Loucy (cell line): ENCODE data around the gene HERC3.
A peak's percentile ranks its signal among the peaks of the same experiment; 100 is the strongest.

Experiments used
- H2AFZ ChIP-seq: fragments of 200-600 bp; sonication (generic); 2 replicates; pipeline ENCODE4 v1.6.0; 2016; ENCODE audit warnings: antibody characterized with exemption, mild to moderate bottlenecking, low read length, moderate library complexity
- H3F3A ChIP-seq: fragments of 200-600 bp; 2 replicates; pipeline ENCODE4 v1.6.0; 2016; ENCODE audit warnings: antibody characterized with exemption, low read depth, mild to moderate bottlenecking
- H3K27me3 ChIP-seq: fragments of 200-600 bp; sonication (generic); 2 replicates; pipeline ENCODE4 v1.6.1; 2014; ENCODE audit warnings: low read length, mild to moderate bottlenecking; ENCODE audit not compliant: insufficient read depth, poor library complexity, severe bottlenecking
- H3K36me3 ChIP-seq: fragments of 200-600 bp; sonication (generic); 2 replicates; pipeline ENCODE4 v1.6.1; 2016; ENCODE audit warnings: low read length; ENCODE audit not compliant: insufficient read depth
- H3K4me1 ChIP-seq: fragments of 200-600 bp; sonication (generic); 2 replicates; pipeline ENCODE4 v1.5.1; 2014; ENCODE audit warnings: low read length, mild to moderate bottlenecking; ENCODE audit not compliant: insufficient read depth, poor library complexity, severe bottlenecking
- H3K4me2 ChIP-seq: fragments of 200-600 bp; sonication (generic); 2 replicates; pipeline ENCODE4 v1.6.0; 2014; ENCODE audit warnings: antibody characterized with exemption, low read length, low read depth, mild to moderate bottlenecking; ENCODE audit not compliant: poor library complexity, severe bottlenecking
- H3K4me3 ChIP-seq: fragments of 200-600 bp; sonication (generic); 2 replicates; pipeline ENCODE4 v1.5.1; 2014; ENCODE audit warnings: low read length, mild to moderate bottlenecking, mixed read lengths; ENCODE audit not compliant: poor library complexity, severe bottlenecking
- H3K79me2 ChIP-seq: fragments of 200-600 bp; sonication (generic); 2 replicates; pipeline ENCODE4 v1.6.1; 2014; ENCODE audit warnings: low read length; ENCODE audit not compliant: insufficient read depth
- H3K9ac ChIP-seq: fragments of 200-600 bp; sonication (generic); 2 replicates; pipeline ENCODE4 v1.6.0; 2014; ENCODE audit warnings: mild to moderate bottlenecking, low read depth, low read length, moderate library complexity; ENCODE audit not compliant: poor library complexity, severe bottlenecking
- H3K9me2 ChIP-seq: fragments of 200-600 bp; sonication (generic); replicated peaks from 2 replicates; pipeline ENCODE4 v1.6.1; 2016; ENCODE audit warnings: low read depth, low read length, mixed read lengths
- H3K9me3 ChIP-seq: fragments of 200-600 bp; sonication (generic); 2 replicates; pipeline ENCODE4 v1.6.1; 2014; ENCODE audit warnings: mild to moderate bottlenecking, antibody characterized with exemption, low read length, low read depth; ENCODE audit not compliant: insufficient read depth
- H4K20me1 ChIP-seq: fragments of 200-600 bp; sonication (generic); 2 replicates; pipeline ENCODE4 v1.6.0; 2014; ENCODE audit warnings: antibody characterized with exemption, low read length, mild to moderate bottlenecking; ENCODE audit not compliant: insufficient read depth, poor library complexity, severe bottlenecking
- EZH2phosphoT487 ChIP-seq: fragments of 200-600 bp; IDR thresholded peaks from 2 replicates; pipeline ENCODE4 v1.6.1; 2018; ENCODE audit warnings: antibody characterized with exemption, mild to moderate bottlenecking, moderate library complexity, borderline replicate concordance
- TF ChIP-seq, protein P1 (sequence below): fragments of 200-600 bp; sonication (generic); conservative IDR thresholded peaks from 2 replicates; pipeline ENCODE4 v1.5.1; 2014; ENCODE audit warnings: mild to moderate bottlenecking, antibody characterized with exemption, low read length

The HERC3 gene

DNA sequence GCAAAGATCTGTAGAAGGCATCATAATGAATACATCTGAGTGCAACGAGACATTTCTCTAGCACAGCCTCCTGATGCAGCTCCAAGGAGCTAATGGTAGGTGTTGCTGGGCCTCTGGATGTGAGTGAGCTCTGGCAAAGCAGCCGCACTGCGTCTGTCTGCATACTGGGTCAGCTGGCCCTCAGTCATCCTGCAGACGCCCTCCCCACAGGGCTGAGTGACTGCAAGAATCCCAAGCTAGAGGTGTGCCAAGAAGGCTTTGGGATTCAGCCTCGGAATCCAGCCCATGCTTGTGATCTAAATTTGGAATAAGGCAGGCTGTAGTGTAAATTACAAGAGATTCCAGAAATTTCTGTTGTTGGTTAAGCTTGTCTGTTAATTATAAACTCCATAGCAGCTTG is 18.5 kb downstream of the HERC3 start:
- Histone ChIP-seq H3K36me3 (peaks cover 31% of the 10 kb centered on the region), H3K9me2 (no peaks in the 10 kb centered on the region), H3F3A (no peaks in the 10 kb centered on the region), H4K20me1 (peaks cover 15% of the 10 kb centered on the region), H3K9ac (no peak overlapping the region), H2AFZ (no peak overlapping the region), H3K9me3 (peaks cover 6% of the 10 kb centered on the region; the same call in 1 of the 2 replicates), H3K79me2 (no peaks in the 10 kb centered on the region; the same call in 1 of the 2 replicates), H3K4me2 (no peak overlapping the region), H3K27me3 (no peaks in the 10 kb centered on the region), H3K4me1 (peaks cover 44% of the 10 kb centered on the region), H3K4me3 (no peak overlapping the region)
- TF ChIP-seq, protein P1, sequence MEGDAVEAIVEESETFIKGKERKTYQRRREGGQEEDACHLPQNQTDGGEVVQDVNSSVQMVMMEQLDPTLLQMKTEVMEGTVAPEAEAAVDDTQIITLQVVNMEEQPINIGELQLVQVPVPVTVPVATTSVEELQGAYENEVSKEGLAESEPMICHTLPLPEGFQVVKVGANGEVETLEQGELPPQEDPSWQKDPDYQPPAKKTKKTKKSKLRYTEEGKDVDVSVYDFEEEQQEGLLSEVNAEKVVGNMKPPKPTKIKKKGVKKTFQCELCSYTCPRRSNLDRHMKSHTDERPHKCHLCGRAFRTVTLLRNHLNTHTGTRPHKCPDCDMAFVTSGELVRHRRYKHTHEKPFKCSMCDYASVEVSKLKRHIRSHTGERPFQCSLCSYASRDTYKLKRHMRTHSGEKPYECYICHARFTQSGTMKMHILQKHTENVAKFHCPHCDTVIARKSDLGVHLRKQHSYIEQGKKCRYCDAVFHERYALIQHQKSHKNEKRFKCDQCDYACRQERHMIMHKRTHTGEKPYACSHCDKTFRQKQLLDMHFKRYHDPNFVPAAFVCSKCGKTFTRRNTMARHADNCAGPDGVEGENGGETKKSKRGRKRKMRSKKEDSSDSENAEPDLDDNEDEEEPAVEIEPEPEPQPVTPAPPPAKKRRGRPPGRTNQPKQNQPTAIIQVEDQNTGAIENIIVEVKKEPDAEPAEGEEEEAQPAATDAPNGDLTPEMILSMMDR: no peak
- no peak for TF ChIP-seq EZH2phosphoT487

- Histone ChIP-seq H3F3A (no peaks in the 10 kb centered on the region), H3K4me2 (peak overlapping the region; percentile 60)
- TF ChIP-seq, protein P1: no peak
- TF ChIP-seq EZH2phosphoT487: no peak
Measured at GRCh38 chr4:88613417-88613875, 21.2 kb downstream of the HERC3 start.

DNA sequence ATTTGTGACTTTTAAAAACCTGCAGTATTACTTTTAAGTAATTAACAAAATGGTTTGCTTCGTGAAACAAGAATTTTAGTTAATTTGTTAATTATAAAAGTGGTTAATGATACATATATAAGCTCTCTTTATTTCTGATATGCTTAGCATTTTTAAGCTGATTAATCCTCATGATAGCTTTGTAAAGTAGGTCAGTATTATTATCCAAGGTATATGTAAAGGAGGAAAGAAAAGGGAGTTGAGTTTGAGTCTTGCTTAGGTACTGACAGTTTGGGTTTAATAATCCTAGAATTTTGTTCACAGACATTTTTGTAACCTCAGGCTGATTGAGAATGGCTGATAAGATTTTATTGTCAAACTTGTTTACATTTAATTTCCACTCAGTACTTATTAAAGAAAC is 21.8 kb downstream of the HERC3 start:
- no peak overlapping the region for H3K9ac ChIP-seq
- peaks cover 39% of the 10 kb centered on the region for H3K4me1 ChIP-seq
- no peaks in the 10 kb centered on the region for H3F3A ChIP-seq
- TF ChIP-seq, protein P1: no peak
- no peak for TF ChIP-seq EZH2phosphoT487
- no peaks in the 10 kb centered on the region for H3K27me3 ChIP-seq
- H3K9me3 ChIP-seq: no peaks in the 10 kb centered on the region
- no peak overlapping the region for H3K4me3 ChIP-seq
- H2AFZ ChIP-seq: no peak overlapping the region
- no peaks in the 10 kb centered on the region for H3K36me3 ChIP-seq
- H3K79me2 ChIP-seq: no peaks in the 10 kb centered on the region; the same call in 1 of the 2 replicates
- peak overlapping the region; percentile 60 for H3K4me2 ChIP-seq
- peaks cover 15% of the 10 kb centered on the region for H4K20me1 ChIP-seq
- H3K9me2 ChIP-seq: no peaks in the 10 kb centered on the region

More at GRCh38 chr4:88613417-88613875, 21.2 kb downstream of the HERC3 start:
- H4K20me1 ChIP-seq: peaks cover 15% of the 10 kb centered on the region
- H3K4me1 ChIP-seq: peaks cover 39% of the 10 kb centered on the region
- no peak overlapping the region for H2AFZ ChIP-seq
- H3K9ac ChIP-seq: no peak overlapping the region
- H3K27me3 ChIP-seq: no peaks in the 10 kb centered on the region
- H3K4me3 ChIP-seq: peak overlapping the region; percentile 45
- no peaks in the 10 kb centered on the region; the same call in 1 of the 2 replicates for H3K79me2 ChIP-seq
- no peaks in the 10 kb centered on the region for H3K9me3 ChIP-seq
- H3K36me3 ChIP-seq: peaks cover 4% of the 10 kb centered on the region; the same call in 1 of the 2 replicates
- no peaks in the 10 kb centered on the region for H3K9me2 ChIP-seq
